WTC11 (cell line): ENCODE results near the gene MSX1. TPM values are rescaled to one million over a fixed set of nuclear protein-coding genes. Genes with fewer than 3 reads are reported as not detected.

Source experiments
- ATAC-seq: fragments of 200-7000 bp; cut with Tn5 transposase; 2 replicates; pipeline ENCODE4 v1.10.0; 2021; ENCODE audit warnings: mild to moderate bottlenecking, moderate library complexity
- CTCF ChIA-PET: fragments of 300-600 bp; sonication (Branson Sonifier 250); formaldehyde crosslinking; loops from one replicate; lab custom pipeline; 2021; ENCODE audit warnings: antibody characterized with exemption; lab: Charles Lee
- POLR2A ChIA-PET: fragments of 350-600 bp; sonication (Branson Sonifier 250); formaldehyde crosslinking; loops from one replicate; lab custom pipeline; 2021; ENCODE audit warnings: antibody characterized with exemption; lab: Charles Lee
- DNase-seq: peaks from one replicate; pipeline ENCODE4 v3.0.0; 2021; ENCODE audit warnings: low spot score
- H3K27ac Mint-ChIP-seq: 2 replicates; pipeline ENCODE4 v1.8.0; 2021; ENCODE audit warnings: mixed read lengths
- H3K27me3 Mint-ChIP-seq: 2 replicates; pipeline ENCODE4 v1.8.0; 2021; ENCODE audit warnings: low read depth, mild to moderate bottlenecking, moderate library complexity, mixed read lengths
- H3K36me3 Mint-ChIP-seq: 2 replicates; pipeline ENCODE4 v1.8.0; 2021; ENCODE audit warnings: mixed read lengths
- H3K4me1 Mint-ChIP-seq: 2 replicates; pipeline ENCODE4 v1.8.0; 2022; ENCODE audit warnings: mixed read lengths
- H3K4me3 Mint-ChIP-seq: 2 replicates; pipeline ENCODE4 v1.8.0; 2021; ENCODE audit warnings: mild to moderate bottlenecking, moderate library complexity, mixed read lengths
- H3K9me3 Mint-ChIP-seq: 2 replicates; pipeline ENCODE4 v1.8.0; 2021; ENCODE audit warnings: mixed read lengths
- ARID4B ChIP-seq: sonication (generic); formaldehyde crosslinking; IDR thresholded peaks from 2 replicates; pipeline ENCODE4 v1.8.0; 2023; ENCODE audit warnings: missing genetic modification reagents, mild to moderate bottlenecking, borderline replicate concordance
- ATF1 ChIP-seq: sonication (generic); formaldehyde crosslinking; IDR thresholded peaks from 2 replicates; pipeline ENCODE4 v1.8.1; 2023; ENCODE audit warnings: mild to moderate bottlenecking, moderate library complexity, missing genetic modification reagents
- EMX1 ChIP-seq: fragments of 250-450 bp; sonication (Bioruptor Pico); IDR thresholded peaks from 2 replicates; pipeline ENCODE4 v1.8.0; 2021; ENCODE audit warnings: mild to moderate bottlenecking
- FOXK1 ChIP-seq: sonication (generic); formaldehyde crosslinking; IDR thresholded peaks from 2 replicates; pipeline ENCODE4 v1.8.0; 2022; ENCODE audit warnings: mild to moderate bottlenecking, moderate library complexity, missing genetic modification reagents
- FOXP1 ChIP-seq: sonication (generic); formaldehyde crosslinking; IDR thresholded peaks from 2 replicates; pipeline ENCODE4 v1.8.0; 2022; ENCODE audit warnings: missing genetic modification reagents, mild to moderate bottlenecking, moderate library complexity, borderline replicate concordance
- KAT7 ChIP-seq: sonication (generic); formaldehyde crosslinking; IDR thresholded peaks from 2 replicates; pipeline ENCODE4 v1.8.1; 2023; ENCODE audit warnings: missing genetic modification reagents, mild to moderate bottlenecking, borderline replicate concordance
- NFATC4 ChIP-seq: fragments of 250-450 bp; sonication (Bioruptor Pico); IDR thresholded peaks from 2 replicates; pipeline ENCODE4 v1.9.0; 2021; ENCODE audit warnings: mild to moderate bottlenecking
- NFE2L1 ChIP-seq: sonication (generic); formaldehyde crosslinking; IDR thresholded peaks from 2 replicates; pipeline ENCODE4 v1.8.1; 2023; ENCODE audit warnings: missing genetic modification reagents
- NFYB ChIP-seq: sonication (generic); formaldehyde crosslinking; conservative IDR thresholded peaks from 2 replicates; pipeline ENCODE4 v1.8.0; 2022; ENCODE audit warnings: low read depth, missing genetic modification reagents
- RELA ChIP-seq: sonication (generic); formaldehyde crosslinking; IDR thresholded peaks from 2 replicates; pipeline ENCODE4 v1.8.1; 2022; ENCODE audit warnings: missing genetic modification reagents, mild to moderate bottlenecking, borderline replicate concordance
- TEAD1 ChIP-seq: sonication (generic); formaldehyde crosslinking; IDR thresholded peaks from 2 replicates; pipeline ENCODE4 v1.8.0; 2022; ENCODE audit warnings: mild to moderate bottlenecking, missing genetic modification reagents
- USF2 ChIP-seq: sonication (generic); formaldehyde crosslinking; IDR thresholded peaks from 2 replicates; pipeline ENCODE4 v1.8.1; 2023; ENCODE audit warnings: mild to moderate bottlenecking, missing genetic modification reagents, moderate library complexity
- ZNF121 ChIP-seq: sonication (generic); formaldehyde crosslinking; IDR thresholded peaks from 2 replicates; pipeline ENCODE4 v1.8.0; 2023; ENCODE audit warnings: missing genetic modification reagents
- ZNF138 ChIP-seq: sonication (generic); formaldehyde crosslinking; conservative IDR thresholded peaks from 2 replicates; pipeline ENCODE4 v1.8.1; 2022; ENCODE audit warnings: mild to moderate bottlenecking, moderate library complexity, missing genetic modification reagents
- ZNF416 ChIP-seq: fragments of 250-450 bp; sonication (Bioruptor Pico); IDR thresholded peaks from 2 replicates; pipeline ENCODE4 v1.9.0; 2021; ENCODE audit warnings: mild to moderate bottlenecking, inconsistent platforms
- ZNF512 ChIP-seq: sonication (generic); formaldehyde crosslinking; IDR thresholded peaks from 2 replicates; pipeline ENCODE4 v1.8.1; 2022; ENCODE audit warnings: missing genetic modification reagents, borderline replicate concordance
- total RNA-seq: library from RNA; stranded (reverse); gene quantifications from 3 replicates; pipeline ENCODE4 v1.2.3, GENCODE V29; 2021
- TF ChIP-seq, protein P1 (sequence below): sonication (generic); formaldehyde crosslinking; IDR thresholded peaks from 2 replicates; pipeline ENCODE4 v1.8.0; 2022; ENCODE audit warnings: missing genetic modification reagents
- TF ChIP-seq, protein P2 (sequence below): sonication (generic); formaldehyde crosslinking; IDR thresholded peaks from 2 replicates; pipeline ENCODE4 v1.8.1; 2023; ENCODE audit warnings: mild to moderate bottlenecking, missing genetic modification reagents
- TF ChIP-seq, protein P3 (sequence below): sonication (generic); formaldehyde crosslinking; IDR thresholded peaks from 2 replicates; pipeline ENCODE4 v1.8.1; 2022; ENCODE audit warnings: mild to moderate bottlenecking, moderate library complexity, missing genetic modification reagents

MSX1 gene
- total RNA-seq, 1 experiment from 2014 or later, result 0.28 TPM

DNA sequence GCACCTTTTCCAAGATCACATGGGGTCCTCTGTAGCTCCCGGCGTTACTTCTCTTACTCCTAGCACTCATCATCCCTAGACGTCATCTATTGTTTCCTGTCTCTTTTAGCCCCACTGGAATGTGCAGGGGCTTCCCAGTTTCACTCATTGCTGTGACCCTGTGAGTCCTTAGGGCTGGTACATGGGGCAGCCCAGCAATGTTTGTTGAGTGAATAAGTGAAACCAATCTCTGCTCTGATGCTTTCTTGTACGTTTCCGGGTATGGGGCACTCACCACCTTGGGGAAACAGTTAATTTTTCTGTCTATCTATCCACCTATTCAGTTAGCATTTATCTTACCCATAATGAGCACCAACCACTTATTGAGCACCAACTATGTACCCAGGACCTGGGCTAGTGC is 16.1 kb downstream of the MSX1 start:
- ATAC-seq (no peak), DNase-seq (no peak)
- Mint-ChIP-seq H3K27me3 (peaks cover 19% of the 10 kb centered on the region), H3K4me1 (peaks cover 23% of the 10 kb centered on the region), H3K9me3 (no peaks in the 10 kb centered on the region), H3K27ac (no peak overlapping the region), H3K36me3 (no peaks in the 10 kb centered on the region), H3K4me3 (no peak overlapping the region)
- ChIA-PET CTCF (interaction anchor here (0.7 to 1.2 kb wide), 3 partner anchors 11 to 394 kb away, joined by 3 read pairs; no protein-coding TSS in a partner anchor), POLR2A (no interaction called here)
- TF ChIP-seq, protein P1, sequence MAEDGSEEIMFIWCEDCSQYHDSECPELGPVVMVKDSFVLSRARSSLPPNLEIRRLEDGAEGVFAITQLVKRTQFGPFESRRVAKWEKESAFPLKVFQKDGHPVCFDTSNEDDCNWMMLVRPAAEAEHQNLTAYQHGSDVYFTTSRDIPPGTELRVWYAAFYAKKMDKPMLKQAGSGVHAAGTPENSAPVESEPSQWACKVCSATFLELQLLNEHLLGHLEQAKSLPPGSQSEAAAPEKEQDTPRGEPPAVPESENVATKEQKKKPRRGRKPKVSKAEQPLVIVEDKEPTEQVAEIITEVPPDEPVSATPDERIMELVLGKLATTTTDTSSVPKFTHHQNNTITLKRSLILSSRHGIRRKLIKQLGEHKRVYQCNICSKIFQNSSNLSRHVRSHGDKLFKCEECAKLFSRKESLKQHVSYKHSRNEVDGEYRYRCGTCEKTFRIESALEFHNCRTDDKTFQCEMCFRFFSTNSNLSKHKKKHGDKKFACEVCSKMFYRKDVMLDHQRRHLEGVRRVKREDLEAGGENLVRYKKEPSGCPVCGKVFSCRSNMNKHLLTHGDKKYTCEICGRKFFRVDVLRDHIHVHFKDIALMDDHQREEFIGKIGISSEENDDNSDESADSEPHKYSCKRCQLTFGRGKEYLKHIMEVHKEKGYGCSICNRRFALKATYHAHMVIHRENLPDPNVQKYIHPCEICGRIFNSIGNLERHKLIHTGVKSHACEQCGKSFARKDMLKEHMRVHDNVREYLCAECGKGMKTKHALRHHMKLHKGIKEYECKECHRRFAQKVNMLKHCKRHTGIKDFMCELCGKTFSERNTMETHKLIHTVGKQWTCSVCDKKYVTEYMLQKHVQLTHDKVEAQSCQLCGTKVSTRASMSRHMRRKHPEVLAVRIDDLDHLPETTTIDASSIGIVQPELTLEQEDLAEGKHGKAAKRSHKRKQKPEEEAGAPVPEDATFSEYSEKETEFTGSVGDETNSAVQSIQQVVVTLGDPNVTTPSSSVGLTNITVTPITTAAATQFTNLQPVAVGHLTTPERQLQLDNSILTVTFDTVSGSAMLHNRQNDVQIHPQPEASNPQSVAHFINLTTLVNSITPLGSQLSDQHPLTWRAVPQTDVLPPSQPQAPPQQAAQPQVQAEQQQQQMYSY (CRISPR knock-in tag), result no peak
- TF ChIP-seq, protein P2, sequence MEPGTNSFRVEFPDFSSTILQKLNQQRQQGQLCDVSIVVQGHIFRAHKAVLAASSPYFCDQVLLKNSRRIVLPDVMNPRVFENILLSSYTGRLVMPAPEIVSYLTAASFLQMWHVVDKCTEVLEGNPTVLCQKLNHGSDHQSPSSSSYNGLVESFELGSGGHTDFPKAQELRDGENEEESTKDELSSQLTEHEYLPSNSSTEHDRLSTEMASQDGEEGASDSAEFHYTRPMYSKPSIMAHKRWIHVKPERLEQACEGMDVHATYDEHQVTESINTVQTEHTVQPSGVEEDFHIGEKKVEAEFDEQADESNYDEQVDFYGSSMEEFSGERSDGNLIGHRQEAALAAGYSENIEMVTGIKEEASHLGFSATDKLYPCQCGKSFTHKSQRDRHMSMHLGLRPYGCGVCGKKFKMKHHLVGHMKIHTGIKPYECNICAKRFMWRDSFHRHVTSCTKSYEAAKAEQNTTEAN (CRISPR knock-in tag), result no peak
- TF ChIP-seq, protein P3, sequence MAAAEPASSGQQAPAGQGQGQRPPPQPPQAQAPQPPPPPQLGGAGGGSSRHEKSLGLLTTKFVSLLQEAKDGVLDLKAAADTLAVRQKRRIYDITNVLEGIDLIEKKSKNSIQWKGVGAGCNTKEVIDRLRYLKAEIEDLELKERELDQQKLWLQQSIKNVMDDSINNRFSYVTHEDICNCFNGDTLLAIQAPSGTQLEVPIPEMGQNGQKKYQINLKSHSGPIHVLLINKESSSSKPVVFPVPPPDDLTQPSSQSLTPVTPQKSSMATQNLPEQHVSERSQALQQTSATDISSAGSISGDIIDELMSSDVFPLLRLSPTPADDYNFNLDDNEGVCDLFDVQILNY (CRISPR knock-in tag), result no peak
- TF ChIP-seq TEAD1 (CRISPR knock-in tag) (no peak), ATF1 (CRISPR knock-in tag) (no peak), ZNF138 (CRISPR knock-in tag) (no peak), ZNF121 (CRISPR knock-in tag) (no peak), NFE2L1 (no peak), ZNF512 (no peak), KAT7 (CRISPR knock-in tag) (no peak), NFATC4 (CRISPR knock-in tag) (no peak), FOXK1 (no peak)

GRCh38 chr4:4876945-4877661 is 17.6 kb downstream of the MSX1 start:
- ATAC-seq, result no peak

More at GRCh38 chr4:4876945-4877661, 17.6 kb downstream of the MSX1 start:
- Mint-ChIP-seq H3K4me1 (peaks cover 12% of the 10 kb centered on the region), H3K4me3 (no peak overlapping the region), H3K36me3 (no peaks in the 10 kb centered on the region), H3K27me3 (peaks cover 34% of the 10 kb centered on the region), H3K9me3 (no peaks in the 10 kb centered on the region), H3K27ac (no peak overlapping the region)
- no peak for DNase-seq
- POLR2A ChIA-PET, result no interaction called here
- CTCF ChIA-PET, result interaction anchor here (0.6 to 2.2 kb wide), 3 partner anchors 10 to 143 kb away, joined by 3 to 5 read pairs (median 4); no protein-coding TSS in a partner anchor
- TF ChIP-seq FOXP1 (CRISPR knock-in tag) (no peak), NFE2L1 (no peak), NFYB (CRISPR knock-in tag) (no peak), USF2 (no peak), NFATC4 (CRISPR knock-in tag) (no peak), EMX1 (CRISPR knock-in tag) (no peak), FOXK1 (no peak), RELA (CRISPR knock-in tag) (no peak), ARID4B (CRISPR knock-in tag) (no peak), ZNF416 (CRISPR knock-in tag) (no peak)
